ENCODE measurements around the gene ZMYM3.

Gene ZMYM3

GRCh38 chrX:71253253-71254091, 468 bp downstream of the ZMYM3 start:
- peak in 1 of 2 donors; percentile 17 for DNase-seq (ENCODE audit: low read depth in 2 of 2)

GRCh38 chrX:71252221-71252620, 1.7 kb downstream of the ZMYM3 start:
- no peak for DNase-seq (ENCODE audit: low read depth in 2 of 2)

- DNase-seq (ENCODE audit: low read depth in 2 of 2) = peak; percentile 17 to 20
These were observed 2.4 kb downstream of the ZMYM3 start for GRCh38 chrX:71251466-71251973.

GRCh38 chrX:71250841-71251240, 3.1 kb downstream of the ZMYM3 start:
- DNase-seq (ENCODE audit: low read depth in 2 of 2) = no peak

- DNase-seq (ENCODE audit: low read depth in 2 of 2) = no peak
These were observed 8.8 kb downstream of the ZMYM3 start for GRCh38 chrX:71245159-71245558.

- no peak for DNase-seq (ENCODE audit: low read depth in 2 of 2)
These were observed 9.4 kb downstream of the ZMYM3 start for GRCh38 chrX:71244359-71245128.

GRCh38 chrX:71241301-71241700, 12.6 kb downstream of the ZMYM3 start:
- DNase-seq (ENCODE audit: low read depth in 2 of 2) = no peak

GRCh38 chrX:71239781-71240180, 14.2 kb downstream of the ZMYM3 start:
- DNase-seq (ENCODE audit: low read depth in 2 of 2) = no peak

- DNase-seq (ENCODE audit: low read depth in 2 of 2) = no peak
These were observed 17.1 kb downstream of the ZMYM3 start for GRCh38 chrX:71236836-71237235.

- no peak for DNase-seq (ENCODE audit: low read depth in 2 of 2)
These were observed 18.5 kb downstream of the ZMYM3 start for GRCh38 chrX:71235482-71235881.

- DNase-seq (ENCODE audit: low read depth in 2 of 2) = no peak
These were observed 25.8 kb downstream of the ZMYM3 start for GRCh38 chrX:71228063-71228642.

GRCh38 chrX:71227370-71228062, 26.4 kb downstream of the ZMYM3 start:
- no peak for DNase-seq (ENCODE audit: low read depth in 2 of 2)

GRCh38 chrX:71225676-71226075, 28.3 kb downstream of the ZMYM3 start:
- no peak for DNase-seq (ENCODE audit: low read depth in 2 of 2)

GRCh38 chrX:71225009-71225408, 28.9 kb downstream of the ZMYM3 start:
- no peak for DNase-seq (ENCODE audit: low read depth in 2 of 2)

- no peak for DNase-seq (ENCODE audit: low read depth in 2 of 2)
These were observed 29.7 kb downstream of the ZMYM3 start for GRCh38 chrX:71224098-71224708.

GRCh38 chrX:71222929-71223328, 31.0 kb downstream of the ZMYM3 start, which contains the start of gene GJB1:
GJB1 (plus strand) TSS chrX:71223224; CDS start chrX:71223708, 484 bp downstream.
- DNase-seq (ENCODE audit: low read depth in 2 of 2) = no peak

GRCh38 chrX:71221145-71221544, 32.8 kb downstream of the ZMYM3 start:
- no peak for DNase-seq (ENCODE audit: low read depth in 2 of 2)

GRCh38 chrX:71217298-71217697, 36.6 kb downstream of the ZMYM3 start:
- DNase-seq (ENCODE audit: low read depth in 2 of 2) = no peak

GRCh38 chrX:71216485-71216884, 37.5 kb downstream of the ZMYM3 start:
- DNase-seq (ENCODE audit: low read depth in 2 of 2) = no peak

GRCh38 chrX:71215338-71215912, 38.5 kb downstream of the ZMYM3 start:
- DNase-seq (ENCODE audit: low read depth in 2 of 2) = no peak

Data from stimulated activated CD8-positive, alpha-beta memory T cell treated with anti-CD3 and anti-CD28 coated beads, Interleukin-15, amount 100 ng/mL, for 48 hours (primary cell).